HG03045 (cell line): ENCODE data around the gene DTL.
"Not testable (repeated sequence)": the region's sequence is repeated elsewhere in the genome, so short reads cannot be mapped to it uniquely, and the experiment has no call there.

Source experiments
- ATAC-seq: cut with Tn5 transposase; IDR thresholded peaks from one replicate; pipeline ENCODE4 v1.9.1; 2021; ENCODE audit warnings: mild to moderate bottlenecking, moderate library complexity; ENCODE audit not compliant: unreplicated experiment

Gene DTL, protein sequence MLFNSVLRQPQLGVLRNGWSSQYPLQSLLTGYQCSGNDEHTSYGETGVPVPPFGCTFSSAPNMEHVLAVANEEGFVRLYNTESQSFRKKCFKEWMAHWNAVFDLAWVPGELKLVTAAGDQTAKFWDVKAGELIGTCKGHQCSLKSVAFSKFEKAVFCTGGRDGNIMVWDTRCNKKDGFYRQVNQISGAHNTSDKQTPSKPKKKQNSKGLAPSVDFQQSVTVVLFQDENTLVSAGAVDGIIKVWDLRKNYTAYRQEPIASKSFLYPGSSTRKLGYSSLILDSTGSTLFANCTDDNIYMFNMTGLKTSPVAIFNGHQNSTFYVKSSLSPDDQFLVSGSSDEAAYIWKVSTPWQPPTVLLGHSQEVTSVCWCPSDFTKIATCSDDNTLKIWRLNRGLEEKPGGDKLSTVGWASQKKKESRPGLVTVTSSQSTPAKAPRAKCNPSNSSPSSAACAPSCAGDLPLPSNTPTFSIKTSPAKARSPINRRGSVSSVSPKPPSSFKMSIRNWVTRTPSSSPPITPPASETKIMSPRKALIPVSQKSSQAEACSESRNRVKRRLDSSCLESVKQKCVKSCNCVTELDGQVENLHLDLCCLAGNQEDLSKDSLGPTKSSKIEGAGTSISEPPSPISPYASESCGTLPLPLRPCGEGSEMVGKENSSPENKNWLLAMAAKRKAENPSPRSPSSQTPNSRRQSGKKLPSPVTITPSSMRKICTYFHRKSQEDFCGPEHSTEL

DNA sequence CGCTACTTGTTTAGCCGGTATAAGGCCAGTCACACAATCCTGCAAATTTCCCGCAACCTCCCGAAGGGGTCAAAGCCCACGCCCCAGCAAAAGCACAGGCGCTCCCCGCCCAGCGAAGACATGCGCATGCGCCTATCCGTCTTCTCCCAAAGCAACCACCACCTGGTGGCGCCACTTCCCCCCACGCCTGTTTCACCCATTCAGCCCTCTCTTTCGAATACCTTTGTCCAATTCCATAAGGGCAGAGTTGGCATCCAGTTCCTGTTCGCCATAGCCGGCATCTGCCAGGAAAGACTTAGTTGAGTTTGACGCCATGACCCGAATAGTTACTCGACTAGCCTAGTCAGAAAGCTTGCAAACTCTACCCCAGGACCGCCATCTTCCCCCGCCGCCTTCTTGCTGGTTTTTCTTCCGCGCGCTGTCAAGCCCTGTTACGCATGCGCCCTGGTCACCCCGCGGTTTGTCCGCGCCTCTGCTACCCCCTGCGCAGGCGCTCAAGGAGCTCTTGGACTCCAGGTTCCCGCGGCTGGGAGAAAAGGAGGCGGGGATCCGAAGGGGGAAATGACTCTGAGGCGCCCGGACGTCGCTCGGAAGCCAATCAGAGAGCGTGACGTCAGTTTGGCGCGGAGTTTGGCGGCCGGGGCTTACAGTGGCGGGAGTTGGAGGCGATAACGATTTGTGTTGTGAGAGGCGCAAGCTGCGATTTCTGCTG is at the start of gene DTL, which contains the start of gene INTS7:
TSS of gene DTL (plus strand) at position 626 of the 712 bp plus-strand sequence. CDS start 143 bp downstream, outside the sequence.
TSS of gene INTS7 (minus strand) at position 435 of the 712 bp plus-strand sequence. CDS start at position 315, 120 bp downstream.
- ATAC-seq: peak; percentile 80

- ATAC-seq: no peak
Observed at GRCh38 chr1:211986628-211987254, 48.8 kb upstream of the DTL start.

DNA sequence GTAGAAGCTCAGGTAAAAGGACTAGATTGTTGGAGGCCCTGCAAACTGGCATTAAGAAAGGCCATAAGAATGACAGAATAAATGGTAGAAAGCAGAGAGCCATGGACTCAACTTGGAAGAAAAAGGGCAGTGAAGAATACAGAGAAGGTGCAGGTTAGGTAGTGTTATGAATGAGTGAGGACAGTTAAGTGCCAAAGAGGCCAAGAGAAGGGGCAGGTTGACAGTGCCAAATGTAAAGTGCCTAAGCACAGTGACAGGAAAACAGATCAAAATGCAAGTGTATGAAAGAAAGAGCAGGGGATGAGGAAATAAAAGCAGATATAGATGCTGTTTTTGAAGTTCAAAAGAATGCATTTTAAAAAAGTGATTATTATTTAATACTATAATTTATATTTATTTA is 43.9 kb upstream of the DTL start:
- ATAC-seq: no peak

DNA sequence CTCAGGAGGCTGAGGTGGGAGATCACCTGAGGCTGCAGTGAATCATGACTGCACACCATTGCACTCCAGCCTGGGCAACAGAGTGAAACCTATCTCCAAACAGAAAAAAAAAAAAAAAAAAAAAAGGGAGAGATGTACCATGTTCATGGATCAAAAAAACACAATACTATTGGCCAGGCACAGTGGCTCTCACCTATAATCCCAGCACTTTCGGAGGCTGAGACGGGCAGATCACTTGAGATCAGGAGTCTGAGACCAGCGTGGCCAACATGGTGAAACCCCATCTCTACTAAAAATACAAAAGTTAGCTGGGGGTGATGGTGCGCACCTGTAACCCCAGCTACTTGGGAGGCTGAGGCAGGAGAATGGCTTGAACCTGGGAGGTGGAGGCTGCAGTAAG is 38.1 kb upstream of the DTL start:
- ATAC-seq: not testable (repeated sequence)

GRCh38 chr1:212002536-212002935 is 33.0 kb upstream of the DTL start:
- no peak for ATAC-seq

GRCh38 chr1:212004895-212005608 is 30.5 kb upstream of the DTL start:
- no peak for ATAC-seq

DNA sequence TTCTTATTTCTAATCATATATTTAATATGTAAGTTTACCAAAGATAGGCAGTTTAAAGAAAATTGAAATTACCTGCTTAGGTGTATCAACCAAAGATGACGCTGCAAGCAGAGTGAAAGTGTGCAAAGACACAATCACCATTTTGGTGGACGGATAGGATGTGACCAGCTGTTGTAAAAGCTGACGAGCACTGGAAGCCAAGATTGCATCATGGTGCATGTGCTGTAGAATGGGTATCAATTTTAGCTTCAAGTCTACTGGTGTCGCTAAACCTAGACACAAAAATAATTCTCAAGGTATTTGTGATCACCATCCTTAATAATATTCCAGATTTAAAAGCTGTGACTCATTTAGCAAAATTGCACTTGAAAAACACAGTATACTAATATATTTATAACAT is 28.4 kb upstream of the DTL start:
- no peak for ATAC-seq

DNA sequence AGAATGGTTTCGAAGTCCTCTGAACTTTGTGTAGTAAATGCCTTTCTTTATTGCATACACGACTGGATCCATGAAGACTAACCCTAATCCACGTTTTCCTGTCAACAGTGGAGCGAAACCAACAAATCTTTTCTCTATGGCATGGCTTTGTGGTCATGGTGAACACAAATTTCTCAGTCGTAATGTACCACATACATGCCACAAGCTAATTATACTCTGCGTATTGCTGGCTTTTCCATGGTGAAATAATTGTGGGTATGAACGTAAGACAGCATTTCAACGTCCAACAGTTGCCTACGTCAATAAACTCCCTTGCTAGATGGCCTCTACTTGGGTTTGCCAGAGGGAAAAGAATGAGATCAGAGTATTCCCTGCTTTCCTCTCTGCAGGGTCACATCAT is 27.7 kb upstream of the DTL start:
- no peak for ATAC-seq

GRCh38 chr1:212009561-212009960 is 26.0 kb upstream of the DTL start:
- ATAC-seq: no peak

GRCh38 chr1:212010004-212010403 is 25.5 kb upstream of the DTL start:
- ATAC-seq: no peak

DNA sequence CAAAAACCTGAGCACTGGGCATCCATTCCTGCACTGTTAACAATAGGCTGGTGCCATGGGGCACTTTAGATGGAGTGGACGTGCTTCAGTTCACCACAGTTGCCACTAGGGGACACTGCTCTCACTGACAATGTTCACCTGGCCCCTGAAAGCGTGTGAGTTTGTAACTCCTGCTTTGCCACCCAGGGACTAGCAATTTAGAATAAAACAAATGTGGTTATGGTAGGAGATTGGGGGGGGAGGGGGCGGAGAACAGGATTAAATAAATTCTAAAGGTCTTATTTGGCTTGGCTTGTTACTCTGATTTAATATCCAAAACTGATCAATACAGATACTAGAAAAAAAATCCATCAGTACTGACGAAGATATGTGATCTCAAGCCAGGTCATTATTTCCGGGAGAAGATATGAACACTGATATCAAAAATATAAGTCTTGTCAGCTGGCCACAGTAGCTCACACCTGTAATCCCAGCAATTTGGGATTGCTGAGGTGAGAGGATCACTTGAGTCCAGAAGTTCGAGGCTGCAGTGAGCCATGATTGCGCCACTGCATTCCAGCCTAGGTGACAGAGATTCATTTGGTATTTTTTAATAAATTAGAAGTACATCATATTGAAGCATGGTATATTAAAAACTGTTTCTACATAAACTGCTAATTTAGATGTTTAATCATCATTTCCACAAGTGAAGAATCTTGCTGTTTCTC is 23.4 kb upstream of the DTL start:
- peak; percentile 93 for ATAC-seq

DNA sequence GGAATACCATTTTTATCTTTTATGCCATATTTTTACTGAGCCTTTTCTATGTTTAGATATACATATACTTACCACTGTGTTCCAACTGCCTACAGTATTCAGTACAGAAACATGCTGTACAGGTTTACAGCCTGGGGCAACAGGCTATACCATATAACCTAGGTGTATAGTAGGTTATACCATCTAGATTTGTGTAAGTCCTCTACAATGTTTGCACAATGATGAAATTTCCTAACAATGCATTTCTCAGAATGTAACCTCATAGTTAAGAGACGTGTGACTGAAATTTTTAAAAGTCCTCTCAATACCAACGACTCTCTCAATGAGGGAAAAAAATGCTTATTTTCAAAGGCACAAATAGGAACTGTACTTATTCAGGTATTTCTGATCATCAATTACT is 21.9 kb upstream of the DTL start:
- ATAC-seq: no peak

- no peak for ATAC-seq
Observed at GRCh38 chr1:212020975-212021374, 14.6 kb upstream of the DTL start.

- no peak for ATAC-seq
Observed at GRCh38 chr1:212021563-212021962, 14.0 kb upstream of the DTL start.

DNA sequence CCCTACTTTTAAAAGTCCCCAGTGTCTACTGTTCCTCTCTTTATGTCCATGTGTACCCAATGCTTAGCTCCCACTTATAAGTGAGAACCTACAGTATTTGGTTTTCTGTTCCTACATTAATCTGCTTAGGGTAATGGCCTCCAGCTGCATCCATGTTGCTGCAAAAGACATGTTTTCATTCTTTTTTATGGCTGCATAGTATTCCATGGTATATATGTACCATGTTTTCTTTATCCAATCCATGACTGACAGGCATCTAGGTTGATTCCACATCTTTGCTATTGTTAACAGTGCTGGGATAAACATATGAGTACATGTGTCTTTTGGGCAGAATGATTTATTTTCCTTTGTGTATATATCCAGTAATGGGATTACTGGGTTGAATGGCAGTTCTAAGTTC is 12.6 kb upstream of the DTL start:
- ATAC-seq: not testable (repeated sequence)

DNA sequence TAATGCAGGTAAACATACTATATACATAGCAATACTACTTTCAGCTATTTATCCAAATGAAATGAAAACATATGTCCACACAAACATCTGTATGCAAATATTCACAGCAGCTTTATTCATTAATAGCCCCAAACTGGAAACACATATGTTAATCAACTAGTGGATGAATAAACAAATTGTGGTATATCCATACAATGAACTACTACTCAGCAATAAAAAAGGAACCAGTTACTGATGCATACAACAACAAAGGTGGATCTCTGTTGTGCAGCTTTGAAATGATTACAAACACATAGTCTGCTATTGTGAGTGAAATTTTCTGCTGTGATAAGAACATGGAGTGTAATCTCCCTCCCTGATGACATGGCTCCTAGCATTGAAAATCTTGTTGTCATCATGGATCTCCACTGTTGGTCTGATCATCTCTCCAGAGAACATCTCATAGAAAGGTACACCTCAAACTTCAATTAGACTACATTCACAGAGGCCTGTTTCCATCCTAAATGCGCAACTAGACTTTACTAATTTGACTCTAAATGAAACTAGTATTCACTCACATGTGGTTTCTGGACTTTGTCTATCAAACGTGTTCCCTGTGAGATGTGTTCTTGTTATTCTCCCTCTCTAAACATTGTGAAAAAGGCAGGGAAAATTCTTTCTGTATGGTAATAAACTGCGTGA is 10.9 kb upstream of the DTL start:
- ATAC-seq: no peak

GRCh38 chr1:212027727-212028126 is 7.8 kb upstream of the DTL start:
- not testable (repeated sequence) for ATAC-seq

DNA sequence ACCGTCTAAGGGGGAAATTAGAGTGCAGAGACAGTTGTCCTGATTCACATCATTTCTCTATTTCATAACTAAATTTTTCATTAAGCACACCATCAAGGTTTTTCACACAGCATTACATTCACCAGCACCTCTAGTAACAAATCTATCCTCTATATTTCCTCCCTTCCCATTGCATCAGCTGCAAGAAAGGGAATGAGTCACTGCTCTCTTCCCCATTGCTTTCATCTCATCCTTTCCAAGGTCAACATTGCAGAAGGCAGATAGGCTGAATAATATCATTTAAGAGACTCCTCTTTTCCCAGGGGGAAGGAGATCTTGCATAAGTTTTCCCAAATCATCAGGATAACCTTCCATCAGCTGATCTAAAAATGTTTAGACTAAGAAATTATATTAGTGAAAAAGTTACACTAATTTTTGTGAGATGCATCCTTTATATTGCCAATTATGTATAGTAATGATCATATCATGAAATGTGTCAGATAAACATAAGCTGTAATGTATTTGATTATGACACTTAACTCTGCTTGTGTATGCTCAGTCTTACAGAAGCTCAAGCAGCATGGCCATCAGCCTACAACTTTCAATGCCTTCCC is 4.5 kb upstream of the DTL start:
- no peak for ATAC-seq
